Left lobe of liver (tissue), 2 donors: ENCODE measurements around the gene FAM193A. TPM values are rescaled to one million over a fixed set of nuclear protein-coding genes. Genes with fewer than 3 reads are reported as not detected.
A peak's percentile ranks its signal among the peaks of the same experiment; 100 is the strongest.
"Not testable (repeated sequence)": the region's sequence is repeated elsewhere in the genome, so short reads cannot be mapped to it uniquely, and the experiment has no call there.

ENCODE experiments used
- ATAC-seq: fragments of 200-7000 bp; cut with Tn5 transposase; one replicate; pipeline ENCODE4 v1.9.1; 2020; ENCODE audit warnings: mild to moderate bottlenecking, moderate library complexity
- DNase-seq: peaks from one replicate; pipeline ENCODE4 v3.0.0-alpha.2; 2020; ENCODE audit warnings: low spot score
- total RNA-seq: library from RNA; stranded (reverse); gene quantifications from one replicate; pipeline ENCODE4 v1.2.1, GENCODE V29; 2021
- donor health status: DM: no; HTN: no; CAD: no; lungs with moderate emphysema.
- donor health status: DM: no; HTN: yes; CAD: no.

The FAM193A gene
- total RNA-seq, 1 donor from 2014 or later = 10.6 TPM

DNA sequence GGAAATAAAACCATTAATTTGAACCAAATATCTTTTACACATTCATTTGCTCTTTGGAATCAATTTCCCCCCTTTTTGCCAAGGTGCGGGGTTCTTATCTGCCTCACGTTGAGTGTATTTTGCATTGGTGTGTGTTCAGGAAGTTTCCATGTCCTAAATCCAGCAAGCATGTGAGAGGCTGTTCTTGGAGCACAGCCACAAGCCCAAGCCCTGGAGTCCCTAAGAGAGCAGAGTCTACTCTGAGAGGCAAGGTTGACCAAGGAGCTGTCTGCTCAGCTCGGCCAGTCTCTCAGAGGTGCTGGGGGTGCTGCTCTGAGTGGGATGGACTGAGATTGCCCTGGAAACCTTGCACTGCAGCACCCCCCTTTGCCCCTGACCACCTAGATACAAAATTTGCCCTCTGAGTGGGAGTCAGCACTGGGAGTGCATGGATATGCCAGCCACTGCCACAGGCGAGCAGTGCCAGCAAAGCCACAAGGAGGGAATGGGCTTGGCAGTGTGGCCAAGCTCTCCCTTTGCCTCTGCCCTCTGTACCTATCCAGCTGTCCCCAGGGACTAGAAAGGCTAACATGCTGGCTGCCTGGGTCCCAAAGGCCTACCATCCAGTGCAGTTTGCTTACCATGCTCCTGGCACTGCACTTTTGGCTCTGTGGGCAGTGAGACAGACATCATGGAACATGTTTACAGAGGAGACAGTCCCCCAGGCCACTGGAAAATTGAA, 20.5 kb upstream of the FAM193A start:
- ATAC-seq (peak; percentile 87), DNase-seq (peak; percentile 68)

DNA sequence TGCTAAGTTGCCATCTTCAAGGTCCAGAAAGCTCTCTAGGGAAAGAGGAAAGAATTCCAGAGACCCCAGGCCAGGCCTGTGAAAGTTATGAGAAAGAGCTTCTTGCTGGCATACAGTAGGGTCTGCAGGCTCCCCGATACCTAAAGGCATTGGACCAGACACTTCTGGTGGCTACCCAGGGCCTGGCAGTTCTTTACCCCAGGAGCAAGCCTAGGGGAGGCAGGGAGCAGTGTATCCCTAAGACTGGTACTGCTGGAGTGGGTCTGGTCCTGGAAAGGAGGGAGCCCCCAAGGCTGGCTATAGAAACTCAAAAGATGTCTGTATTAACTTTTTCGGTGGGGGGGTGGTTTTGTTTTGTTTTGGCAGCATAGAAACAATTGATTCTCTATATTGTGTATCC, 19.8 kb upstream of the FAM193A start:
- ATAC-seq = no peak
- no peak for DNase-seq

DNA sequence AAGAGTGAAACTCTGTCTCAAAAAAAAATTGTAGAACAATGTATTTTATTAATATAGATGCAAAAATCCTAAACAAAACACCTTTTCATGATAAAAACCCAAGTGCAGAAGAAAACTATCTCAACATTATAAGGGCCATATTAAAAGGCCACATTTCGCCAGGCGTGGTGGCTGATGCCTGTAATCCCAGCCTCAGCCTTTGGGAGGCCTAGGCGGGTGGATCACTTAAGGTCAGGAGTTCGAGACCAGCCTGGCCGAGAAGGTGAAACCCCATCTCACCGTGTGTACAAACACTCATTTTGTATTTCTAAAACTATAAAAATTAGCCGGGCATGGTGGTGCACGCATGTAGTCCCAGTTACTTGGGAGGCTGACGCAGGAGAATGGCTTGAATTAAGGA, 9.9 kb upstream of the FAM193A start:
- DNase-seq = no peak
- ATAC-seq = no peak

DNA sequence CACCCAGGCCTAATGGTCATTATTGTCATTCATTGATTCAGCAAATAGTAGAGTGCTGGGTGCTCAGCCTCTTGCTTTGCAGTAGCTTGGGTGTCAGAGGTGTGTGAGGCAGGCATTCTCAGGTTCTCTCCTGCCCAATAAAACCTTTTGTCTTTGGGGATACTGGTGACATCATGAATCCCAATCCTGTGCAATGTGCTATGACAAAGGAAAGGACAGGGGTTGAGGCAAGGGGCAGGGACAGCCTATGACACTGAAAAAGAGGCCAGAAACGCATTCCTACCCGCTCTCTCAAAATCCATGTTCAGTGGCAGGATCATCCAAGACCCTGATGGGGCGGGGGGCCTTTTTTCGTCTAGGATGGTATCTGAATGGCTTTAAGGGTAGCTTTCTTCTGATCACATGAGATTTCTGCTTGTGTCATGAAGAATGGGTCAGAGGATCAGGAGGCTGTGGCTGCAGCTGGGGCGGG, 1.5 kb upstream of the FAM193A start:
- no peak for DNase-seq

DNA sequence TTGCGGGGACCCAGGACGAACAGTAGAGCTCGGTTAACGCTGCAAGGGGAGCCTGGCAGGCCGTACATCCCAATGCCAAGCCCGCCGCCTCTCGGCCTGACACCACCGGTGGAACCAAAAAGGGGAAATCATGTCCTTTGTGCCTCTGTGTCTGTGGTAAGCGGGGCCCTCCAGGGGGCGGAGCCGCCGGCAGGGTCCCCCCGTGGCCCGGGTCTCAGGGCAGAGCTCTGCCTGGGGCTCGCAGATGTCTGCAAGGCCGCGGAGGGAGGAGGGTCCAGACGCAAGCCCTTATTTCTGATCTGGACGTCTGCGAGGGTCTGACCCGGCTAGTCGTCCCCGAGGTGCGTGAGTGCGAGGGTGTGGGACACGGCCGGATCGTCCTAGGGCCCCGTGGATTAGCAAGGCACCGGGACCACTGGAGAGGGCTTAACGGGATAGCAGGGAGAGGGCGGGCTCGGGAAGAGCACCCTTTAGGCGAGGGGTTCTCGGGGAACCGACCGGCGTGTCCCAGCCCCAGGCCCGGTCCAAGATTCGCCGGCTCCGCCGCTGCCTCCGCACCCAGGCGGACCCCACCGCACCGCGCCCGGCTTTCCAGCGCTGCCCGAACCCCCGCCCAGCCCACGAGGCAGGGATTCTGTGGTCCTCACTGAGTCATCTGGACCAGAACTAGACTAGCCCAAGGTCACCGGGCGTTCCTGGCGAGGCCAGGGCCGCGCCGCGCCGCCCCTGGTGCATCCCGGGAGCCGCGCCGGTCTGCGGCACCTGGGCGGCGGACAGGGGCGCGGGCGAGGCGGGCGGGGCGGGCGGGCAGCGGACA, 863 bp upstream of the FAM193A start:
- DNase-seq = peak; percentile 53
- no peak for ATAC-seq

More for the DNA sequence above, 1.5 kb upstream of the FAM193A start:
- no peak for ATAC-seq

DNA sequence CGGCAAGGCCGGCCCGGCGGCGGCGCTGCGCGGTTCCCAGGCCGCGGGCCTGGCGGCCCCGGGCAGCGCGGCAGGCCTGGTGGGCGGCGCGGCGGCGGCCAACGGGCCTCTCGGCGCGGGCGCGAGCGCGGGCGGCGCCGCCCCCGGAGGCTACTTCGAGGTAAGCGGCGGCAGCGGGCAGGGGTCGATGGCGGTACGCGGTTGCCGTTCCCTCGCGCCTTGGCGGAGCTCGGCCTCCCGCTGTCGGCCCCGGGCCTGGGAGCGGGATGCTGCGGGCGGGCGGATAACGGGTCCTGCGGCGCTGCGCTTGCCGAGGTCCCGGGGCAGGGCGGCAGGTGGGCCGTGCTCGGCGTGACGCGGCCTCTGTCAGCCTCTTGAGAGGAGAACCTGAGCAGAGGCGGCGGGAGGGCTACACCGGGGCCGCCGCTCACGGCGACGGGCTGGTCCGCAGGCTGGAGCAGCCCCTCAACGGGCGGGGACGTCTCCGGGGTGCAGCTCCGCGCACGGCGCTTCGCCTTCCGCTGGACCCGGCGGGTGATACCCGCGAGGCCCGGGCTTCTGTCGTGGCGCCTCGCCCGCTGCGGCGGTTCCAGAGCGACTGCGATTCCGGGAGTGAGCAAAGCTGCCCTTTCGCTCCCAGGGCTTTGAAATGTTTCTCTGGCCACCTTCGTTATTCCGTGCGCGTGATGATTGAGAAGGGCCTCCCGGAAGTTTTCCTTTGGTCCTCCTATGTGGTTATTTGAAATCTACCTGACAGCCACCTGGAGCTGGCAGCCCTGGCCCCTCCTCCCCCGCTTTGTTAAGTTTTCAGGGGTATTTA, 774 bp downstream of the FAM193A start:
- ATAC-seq (peak; percentile 24), DNase-seq (peak; percentile 71)

DNA sequence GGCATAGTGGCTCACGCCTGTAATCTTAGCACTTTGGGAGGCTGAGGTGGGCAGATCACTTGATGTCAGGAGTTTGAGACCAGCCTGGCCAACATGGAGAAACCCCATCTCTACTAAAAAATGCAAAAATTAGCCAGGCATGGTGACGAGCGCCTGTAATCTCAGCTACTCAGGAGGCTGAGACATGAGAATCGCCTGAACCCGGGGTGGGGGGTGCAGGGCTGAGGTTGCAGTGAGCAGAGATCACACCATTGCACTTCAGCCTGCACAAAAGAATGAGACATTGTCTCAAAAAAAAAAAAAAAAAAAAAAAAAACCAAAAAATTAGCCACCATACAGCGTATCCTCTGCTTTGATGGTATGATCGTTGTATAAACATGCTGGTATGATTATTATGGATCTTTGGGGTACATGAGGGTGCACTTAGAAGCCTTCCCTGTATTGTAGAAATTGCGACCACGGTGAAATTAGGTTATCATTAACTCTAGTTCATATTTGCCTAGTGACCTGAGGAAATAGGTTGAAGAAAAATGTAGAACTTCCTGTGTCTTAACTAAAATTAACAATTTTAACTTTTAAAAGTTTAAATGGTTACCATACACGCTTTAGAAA, 7.2 kb downstream of the FAM193A start:
- not testable (repeated sequence) for DNase-seq, ATAC-seq

DNA sequence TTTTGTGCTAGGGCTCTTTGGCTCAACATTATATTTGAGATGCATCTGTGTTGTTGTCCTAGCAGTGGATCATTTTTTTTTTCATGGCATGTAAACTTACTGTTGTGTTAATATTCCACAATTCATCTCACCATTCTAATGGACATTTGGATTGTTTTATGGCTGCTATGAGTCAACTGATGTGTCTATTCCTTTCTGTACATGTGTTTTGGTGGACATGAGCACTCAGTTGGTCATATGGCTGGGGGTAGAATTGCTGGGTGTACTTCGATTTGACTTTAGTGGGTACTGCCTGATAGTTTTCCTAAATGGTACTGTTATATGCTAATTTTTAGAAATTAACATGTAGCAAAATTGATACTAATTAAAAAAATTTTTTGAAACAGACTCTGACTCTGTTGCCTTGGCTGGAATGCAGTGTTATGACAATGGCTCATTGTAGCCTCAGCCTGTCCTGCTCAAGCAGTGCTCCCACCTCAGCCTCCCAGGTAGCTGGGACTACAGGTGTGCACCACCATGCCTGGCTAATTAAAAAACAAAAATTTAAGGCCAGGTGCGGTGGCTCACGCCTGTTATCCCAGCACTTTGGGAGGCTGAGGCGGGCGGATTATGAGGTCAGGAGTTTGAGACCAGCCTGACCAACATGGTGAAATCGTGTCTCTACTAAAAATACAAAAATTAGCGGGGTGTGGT, 9.0 kb downstream of the FAM193A start:
- DNase-seq = no peak
- no peak for ATAC-seq

DNA sequence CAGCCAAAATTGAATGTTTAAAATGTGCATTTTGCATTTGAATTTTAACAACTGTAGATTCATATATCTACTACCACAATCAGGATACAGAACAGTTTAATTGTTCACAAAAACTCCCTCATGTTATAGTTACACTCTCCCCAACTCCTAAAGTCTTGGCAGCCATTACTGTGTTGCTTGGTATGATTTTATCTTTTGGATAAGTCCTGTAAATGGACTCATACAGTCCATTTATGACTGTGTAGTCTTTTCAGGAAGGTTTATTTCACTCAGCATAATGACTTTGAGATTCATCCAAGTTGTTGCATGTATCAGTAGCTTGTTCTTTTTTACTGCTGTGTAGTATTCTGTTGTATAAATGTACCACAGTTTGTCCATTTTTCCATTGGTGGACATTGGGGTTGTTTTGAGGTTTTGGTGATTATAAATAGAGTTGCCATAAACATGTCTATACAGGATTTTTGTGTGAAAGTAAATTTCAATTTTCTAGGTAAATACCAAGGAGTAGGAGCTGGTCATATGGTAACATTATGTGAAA, 9.9 kb downstream of the FAM193A start:
- DNase-seq = no peak

DNA sequence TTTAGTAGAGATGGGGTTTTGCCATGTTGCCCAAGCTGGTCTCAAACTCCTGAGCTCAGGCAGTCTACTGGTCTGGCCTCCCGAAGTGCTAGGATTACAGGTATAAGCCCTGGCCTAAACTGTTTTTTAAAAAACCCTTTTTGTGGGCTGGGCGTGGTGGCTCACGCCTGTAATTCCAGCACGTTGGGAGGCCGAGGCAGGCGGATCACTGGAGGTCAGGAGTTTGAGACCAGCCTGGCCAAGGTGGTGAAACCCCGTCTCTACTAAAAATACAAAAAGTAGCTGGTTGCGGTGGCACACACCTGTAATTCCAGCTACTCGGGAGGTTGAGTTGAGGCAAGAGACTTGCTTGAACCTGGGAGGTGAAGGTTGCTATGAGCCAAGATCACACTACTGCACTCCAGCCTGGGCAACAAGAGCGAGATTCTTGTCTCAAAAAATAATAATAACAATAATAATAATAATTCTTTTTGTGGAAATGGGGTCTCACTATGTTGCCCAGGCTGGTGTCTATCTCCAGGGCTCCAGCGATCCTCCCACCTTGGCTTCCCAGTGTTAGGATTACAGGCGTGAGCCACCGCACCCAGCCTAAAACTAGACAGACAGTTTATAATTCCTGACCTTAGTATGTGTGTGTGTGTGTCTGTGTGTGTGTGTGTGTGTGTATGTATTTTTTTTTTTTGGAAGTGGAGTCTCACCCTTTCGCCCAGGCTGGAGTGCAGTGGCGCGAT, 10.7 kb downstream of the FAM193A start:
- DNase-seq = not testable (repeated sequence)

More for the DNA sequence above, 9.9 kb downstream of the FAM193A start:
- no peak for ATAC-seq

DNA sequence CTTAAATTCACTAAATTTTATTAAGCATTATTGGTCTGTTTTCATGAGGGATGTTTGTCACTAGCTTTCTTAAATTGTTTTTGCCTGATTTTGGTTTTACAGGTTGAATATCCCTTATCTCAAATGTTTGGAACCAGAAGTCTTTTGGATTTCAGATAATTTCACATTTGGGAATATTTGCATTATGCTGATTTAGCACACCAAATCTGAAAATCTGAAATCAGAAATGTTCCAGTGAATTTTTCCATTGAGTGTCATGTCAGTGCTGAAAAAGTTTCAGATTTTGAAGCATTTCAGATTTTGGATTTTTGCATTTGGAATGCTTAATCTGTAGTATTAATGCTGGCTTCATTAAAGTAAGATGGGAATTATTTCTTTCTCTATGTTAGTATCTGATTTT, 14.7 kb downstream of the FAM193A start:
- ATAC-seq = no peak
- DNase-seq = no peak

More for the DNA sequence above, 10.7 kb downstream of the FAM193A start:
- ATAC-seq = not testable (repeated sequence)

DNA sequence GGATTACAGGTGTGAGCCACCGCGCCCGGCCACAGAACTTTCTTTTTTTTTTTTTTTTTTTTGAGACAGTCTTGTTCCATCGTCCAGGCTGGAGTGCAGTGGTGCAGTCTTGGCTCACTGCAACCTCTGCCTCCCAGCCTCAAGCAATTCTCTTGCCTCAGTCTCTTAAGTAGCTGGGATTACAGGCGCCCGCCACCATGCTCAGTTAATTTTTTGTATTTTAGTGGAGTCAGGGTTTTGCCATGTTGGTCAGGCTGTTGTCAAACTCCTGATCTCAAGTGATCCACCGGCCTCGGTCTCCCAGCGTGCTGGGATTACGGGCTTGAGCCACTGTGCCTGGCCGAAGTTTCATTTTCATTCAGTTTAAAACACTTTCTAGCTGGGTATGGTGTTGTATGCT, 16.4 kb downstream of the FAM193A start:
- DNase-seq = no peak

DNA sequence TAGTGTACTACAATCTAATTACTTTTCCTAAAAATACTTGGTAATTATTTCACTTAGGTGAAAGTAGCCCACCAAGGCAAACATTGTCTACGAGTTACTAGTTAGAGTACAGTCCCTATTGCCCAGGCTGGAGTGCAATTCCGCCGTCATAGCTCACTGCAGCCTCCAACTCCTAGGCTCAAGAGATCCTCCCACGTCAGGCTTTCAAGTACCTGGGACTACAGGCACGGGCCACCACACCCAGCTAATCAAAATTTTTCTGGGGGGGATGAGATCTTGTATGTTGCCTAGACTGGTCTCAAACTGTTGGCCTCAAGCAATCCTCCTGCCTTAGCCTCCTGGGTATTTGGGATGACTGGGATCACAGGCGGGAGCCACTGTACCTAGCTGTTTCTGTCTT, 21.9 kb downstream of the FAM193A start:
- ATAC-seq = no peak
- DNase-seq = no peak

More for the DNA sequence above, 16.4 kb downstream of the FAM193A start:
- ATAC-seq = no peak

DNA sequence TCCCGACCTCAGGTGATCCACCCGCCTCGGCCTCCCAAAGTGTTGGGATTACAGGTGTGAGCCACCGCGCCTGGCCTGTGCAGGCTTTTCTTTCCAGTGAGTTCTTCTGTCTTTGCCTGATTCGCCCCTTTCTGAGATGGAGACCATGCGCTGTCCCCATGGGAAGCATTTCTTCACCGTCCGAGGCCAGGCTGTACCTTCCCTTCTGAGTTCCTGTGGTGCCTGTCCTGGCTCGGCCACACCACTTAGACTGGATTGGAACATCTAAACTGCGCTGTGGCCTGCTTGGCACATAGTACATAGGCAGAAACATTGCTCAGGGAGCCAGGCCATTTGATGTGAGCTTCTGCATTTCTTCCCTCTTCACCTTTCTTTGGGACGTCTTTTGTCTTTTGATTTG, 23.7 kb downstream of the FAM193A start:
- ATAC-seq = no peak
- no peak for DNase-seq

DNA sequence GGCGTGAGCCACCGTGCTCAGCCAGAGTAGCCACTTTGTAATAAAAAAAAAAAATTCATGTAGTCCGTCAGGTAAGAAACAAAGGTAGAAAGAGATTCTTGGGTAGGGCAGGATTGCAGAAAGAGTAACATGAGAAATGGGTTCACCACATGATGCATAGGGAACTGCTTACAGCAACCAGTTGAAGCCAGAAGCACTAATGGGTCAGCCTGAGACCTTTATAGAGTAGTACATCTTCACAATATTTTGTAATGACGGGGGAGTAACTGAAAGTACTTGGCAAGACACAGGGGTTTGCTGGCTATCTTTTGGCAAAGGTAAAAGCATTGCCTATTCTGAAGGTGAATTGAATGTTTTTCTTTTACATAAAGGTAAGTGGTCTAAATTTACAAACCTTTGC, 29.1 kb downstream of the FAM193A start:
- DNase-seq (no peak), ATAC-seq (peak; percentile 51)

DNA sequence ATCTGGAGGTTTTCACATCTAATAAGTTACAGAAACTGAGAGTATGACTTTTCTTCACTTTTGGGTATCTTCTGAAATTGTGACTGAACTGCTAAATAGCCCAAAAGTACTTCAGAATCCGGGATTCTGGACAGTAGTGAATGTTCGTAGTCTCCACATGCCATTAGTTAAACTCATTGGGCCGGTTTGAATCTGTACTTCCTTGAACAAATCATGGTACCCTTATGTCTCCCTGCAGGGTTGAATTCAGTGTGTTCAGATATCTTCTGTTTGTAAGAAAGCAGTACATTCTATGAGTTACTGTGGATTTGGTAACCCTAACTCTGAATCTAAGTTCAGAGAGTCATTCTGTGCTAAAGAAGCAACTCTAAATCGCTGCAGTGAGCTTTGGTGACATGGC, 33.6 kb downstream of the FAM193A start:
- no peak for DNase-seq
- no peak for ATAC-seq

DNA sequence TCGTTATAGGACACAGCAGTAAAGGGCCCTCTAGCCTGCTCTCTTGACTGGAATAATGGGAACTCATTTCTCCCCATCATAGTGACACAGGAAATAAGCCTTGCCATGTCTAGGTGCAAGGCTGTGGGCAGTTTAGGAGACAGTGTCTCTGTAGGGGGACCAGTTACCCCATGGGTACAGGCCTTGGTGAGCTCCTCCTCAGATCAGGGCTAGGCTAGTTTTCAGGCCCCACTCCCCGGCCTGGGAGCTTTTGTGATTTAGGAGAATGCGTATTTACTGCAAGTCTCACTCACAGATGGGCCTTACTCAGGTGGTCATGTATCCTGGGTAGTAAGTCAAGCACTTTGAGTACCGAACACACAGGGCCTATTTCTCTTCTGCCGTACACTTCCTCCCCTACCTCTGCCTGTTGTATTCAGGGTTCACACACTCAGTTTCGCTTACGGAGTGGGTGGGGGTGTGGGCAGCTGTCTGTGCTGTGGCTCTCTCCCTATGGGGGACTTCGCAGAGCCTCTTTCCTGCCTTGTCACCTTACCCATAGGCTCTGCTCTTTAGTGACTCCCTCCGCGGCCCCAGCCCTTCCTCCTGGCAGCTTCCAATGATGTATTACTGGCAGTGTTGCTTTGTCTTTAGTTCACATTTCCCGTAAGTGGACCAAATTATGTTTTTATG, 34.2 kb downstream of the FAM193A start:
- DNase-seq (no peak), ATAC-seq (no peak)

DNA sequence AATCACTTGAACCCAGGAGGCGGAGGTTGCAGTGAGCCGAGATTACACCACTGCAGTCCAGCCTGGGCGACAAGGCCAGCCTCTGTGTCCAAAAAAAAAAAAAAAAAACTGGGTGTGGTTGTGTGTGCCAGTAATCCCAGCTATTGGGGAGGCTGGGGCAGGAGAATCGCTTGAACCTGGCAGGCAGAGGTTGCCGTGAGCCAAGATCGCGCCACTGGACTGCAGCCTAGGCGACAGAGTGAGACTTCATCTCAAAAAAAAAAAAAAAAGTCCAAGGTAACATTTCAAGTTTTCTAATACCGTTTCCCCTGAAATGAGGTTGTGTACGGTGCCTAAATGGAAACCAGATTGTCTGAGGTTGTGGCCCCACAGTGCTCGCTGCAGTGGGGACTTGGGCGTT, 35.6 kb downstream of the FAM193A start:
- DNase-seq (no peak), ATAC-seq (no peak)

DNA sequence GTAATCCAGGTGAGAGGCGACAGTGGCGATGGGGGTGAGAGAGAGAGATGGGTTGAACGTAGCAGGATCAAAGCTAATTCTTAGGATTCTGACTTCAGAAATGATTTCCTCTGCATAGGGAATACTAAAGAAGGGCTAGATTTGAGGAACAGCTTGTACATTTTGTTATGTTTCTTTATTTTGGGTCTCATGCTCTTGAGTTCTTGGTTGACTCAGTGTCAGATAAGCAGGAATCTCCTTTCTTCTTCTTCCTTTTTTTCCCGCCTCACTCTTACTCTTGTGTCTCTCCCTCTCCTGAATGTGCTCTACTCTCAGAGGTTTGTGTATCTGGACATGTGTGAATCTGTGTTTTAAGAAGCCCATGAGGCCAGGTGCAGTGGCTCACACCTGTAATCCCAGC, 36.4 kb downstream of the FAM193A start:
- no peak for DNase-seq
- no peak for ATAC-seq
